HG03521 (cell line): ENCODE measurements around the gene KCNK5.

Experiments
- ATAC-seq: cut with Tn5 transposase; IDR thresholded peaks from one replicate; pipeline ENCODE4 v1.9.1; 2021; ENCODE audit warnings: mild to moderate bottlenecking, moderate library complexity; ENCODE audit not compliant: unreplicated experiment

Gene KCNK5

GRCh38 chr6:39243809-39244208, 14.5 kb upstream of the KCNK5 start:
- ATAC-seq = no peak

DNA sequence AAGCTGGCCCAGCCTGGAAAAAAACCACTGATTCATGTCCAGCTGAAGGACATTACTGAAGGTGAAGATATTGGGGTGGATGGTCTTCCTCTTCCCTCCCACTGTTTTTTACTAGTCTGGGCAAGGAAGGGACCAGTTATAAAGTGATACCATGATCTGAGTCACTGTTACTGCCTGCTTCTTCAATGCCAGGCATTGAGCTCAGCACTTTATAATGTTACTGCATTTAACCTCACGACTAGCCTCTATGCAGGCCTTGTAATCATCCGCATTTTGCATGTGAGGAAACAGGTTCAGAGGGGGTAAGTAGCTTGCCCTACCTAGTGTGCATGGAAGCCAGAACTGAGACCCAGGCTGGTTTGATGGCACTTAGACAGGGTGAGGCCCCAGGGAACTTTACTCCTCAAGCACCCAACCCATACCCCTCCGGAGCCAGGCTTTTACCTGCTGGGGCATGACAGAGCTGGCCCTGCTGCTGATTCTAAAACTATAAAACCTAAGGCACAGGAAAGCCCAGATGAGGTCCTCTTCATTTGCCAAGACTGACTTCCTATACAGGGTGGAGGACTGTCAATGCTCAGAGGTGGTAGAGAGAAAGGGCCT, 11.0 kb upstream of the KCNK5 start:
- no peak for ATAC-seq

- ATAC-seq = no peak
Measured at GRCh38 chr6:39239527-39240154, 10.4 kb upstream of the KCNK5 start.

DNA sequence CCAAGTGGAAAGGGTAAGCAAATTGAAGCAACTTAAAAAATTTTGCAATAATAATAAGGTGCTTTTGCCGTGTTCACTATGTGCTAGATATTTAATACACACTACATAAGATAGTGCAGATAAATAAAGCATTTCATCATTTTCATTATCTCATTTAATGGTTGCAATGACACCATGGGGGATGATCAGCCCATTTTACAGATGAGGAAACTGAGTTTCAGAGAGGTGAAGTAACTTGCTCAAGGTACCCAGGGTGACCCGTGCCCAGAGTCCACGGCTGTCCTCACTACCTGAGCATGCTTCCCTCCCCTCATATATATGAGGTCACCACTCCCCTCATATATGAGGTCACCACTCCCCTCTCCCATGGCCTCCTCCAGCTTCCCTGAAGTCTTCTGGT, 7.5 kb upstream of the KCNK5 start:
- no peak for ATAC-seq

GRCh38 chr6:39233333-39233732, 4.1 kb upstream of the KCNK5 start:
- no peak for ATAC-seq

GRCh38 chr6:39231521-39232243, 2.4 kb upstream of the KCNK5 start:
- ATAC-seq = no peak

GRCh38 chr6:39230654-39231035, 1.4 kb upstream of the KCNK5 start:
- ATAC-seq = no peak

GRCh38 chr6:39228111-39228971, 934 bp downstream of the KCNK5 start:
- no peak for ATAC-seq

DNA sequence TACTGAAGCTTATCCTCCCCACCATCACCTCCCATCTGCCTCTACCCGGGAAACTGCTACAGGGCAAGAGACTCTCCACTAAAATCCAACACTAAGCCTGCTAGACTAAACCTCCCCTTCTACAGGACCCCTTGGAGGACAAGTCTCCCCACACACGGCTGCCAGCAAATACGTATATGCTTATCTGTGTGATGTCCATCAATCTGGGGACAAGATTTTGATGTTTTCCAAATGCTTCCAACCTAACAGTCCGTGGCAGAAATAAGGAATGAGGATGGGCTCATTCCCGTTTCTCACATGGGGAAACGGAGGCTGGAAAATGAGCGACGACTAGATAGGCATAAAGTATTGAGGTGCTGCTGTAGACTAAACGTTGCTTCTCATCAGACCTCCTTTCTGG, 1.8 kb downstream of the KCNK5 start:
- no peak for ATAC-seq

DNA sequence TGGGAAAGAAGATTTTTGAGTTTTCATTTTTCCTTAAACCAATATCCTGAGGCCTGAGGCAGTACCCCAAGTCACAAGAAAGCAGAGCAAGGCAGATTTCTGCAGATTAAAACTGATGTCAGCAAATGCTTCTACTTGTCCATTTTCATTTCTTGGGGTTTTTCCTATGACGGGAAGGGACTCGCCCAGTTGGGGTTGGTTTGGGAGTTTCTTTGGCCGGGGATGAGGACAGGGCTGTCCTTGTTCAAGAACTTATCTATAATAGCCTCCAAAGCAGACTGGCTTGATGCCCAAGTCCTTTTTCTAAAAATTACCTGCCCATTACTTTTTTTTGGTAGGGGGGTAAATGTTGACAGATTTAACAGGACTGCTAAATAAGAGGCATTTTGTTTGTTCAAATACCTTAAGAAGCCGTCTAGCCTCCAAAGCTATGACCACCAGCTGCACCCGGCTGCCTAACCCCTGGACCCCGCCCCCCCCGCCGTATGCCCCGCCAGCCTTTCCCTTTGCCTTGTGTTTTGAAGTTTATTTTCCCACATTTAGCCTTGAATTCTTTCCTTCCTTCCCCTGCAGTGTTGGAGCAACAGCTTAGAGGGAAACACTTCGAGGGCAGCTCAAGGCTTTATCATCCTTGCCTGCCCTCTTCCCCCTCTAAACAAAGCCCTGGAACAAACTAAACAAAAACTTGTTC, 2.5 kb downstream of the KCNK5 start:
- no peak for ATAC-seq

DNA sequence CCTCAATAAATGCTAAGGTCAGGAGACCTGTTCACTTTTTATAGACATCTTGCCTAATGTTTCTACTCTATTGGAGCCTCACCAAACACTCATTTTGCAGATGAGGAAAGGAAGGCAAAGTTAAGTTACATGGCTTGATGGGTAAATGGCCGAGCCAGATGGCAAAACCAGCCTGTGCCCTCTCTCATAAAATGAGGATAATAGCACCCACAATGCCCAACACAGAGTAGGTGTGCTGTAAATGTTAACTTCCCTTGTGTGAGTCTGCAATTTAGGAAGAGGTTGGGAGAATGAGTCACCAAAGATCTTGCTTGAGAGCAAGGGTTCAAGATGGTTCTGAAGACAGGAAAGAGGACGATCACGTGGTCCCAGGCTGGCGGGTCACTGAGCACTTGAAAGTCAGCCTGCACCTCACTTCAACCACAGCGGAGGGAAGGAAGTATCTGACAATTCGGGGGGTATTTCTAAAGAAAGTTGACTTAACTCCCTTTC, 3.3 kb downstream of the KCNK5 start:
- no peak for ATAC-seq

- no peak for ATAC-seq
Measured at GRCh38 chr6:39225543-39225942, 3.7 kb downstream of the KCNK5 start.

- ATAC-seq = no peak
Measured at GRCh38 chr6:39224523-39225182, 4.6 kb downstream of the KCNK5 start.

DNA sequence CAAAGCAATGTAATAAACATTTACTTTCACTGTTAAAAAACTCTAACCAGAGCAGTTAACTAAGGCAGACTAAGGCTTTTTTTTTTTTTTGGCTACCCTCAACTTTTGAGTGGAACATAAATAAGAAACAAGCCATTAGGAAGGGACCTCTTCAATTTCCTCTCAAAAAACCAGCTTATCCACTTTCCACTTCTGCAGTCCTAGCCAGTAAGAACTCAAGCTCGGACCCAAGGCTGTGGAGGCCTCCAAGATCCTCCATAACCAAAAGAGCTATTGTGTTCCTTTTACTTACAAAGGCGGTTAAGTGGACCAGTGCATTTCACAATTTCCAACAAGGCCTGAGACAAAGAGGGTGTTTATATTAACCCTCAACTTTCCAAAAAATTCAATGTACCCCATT, 5.3 kb downstream of the KCNK5 start:
- no peak for ATAC-seq

- no peak for ATAC-seq
Measured at GRCh38 chr6:39223555-39223954, 5.7 kb downstream of the KCNK5 start.

DNA sequence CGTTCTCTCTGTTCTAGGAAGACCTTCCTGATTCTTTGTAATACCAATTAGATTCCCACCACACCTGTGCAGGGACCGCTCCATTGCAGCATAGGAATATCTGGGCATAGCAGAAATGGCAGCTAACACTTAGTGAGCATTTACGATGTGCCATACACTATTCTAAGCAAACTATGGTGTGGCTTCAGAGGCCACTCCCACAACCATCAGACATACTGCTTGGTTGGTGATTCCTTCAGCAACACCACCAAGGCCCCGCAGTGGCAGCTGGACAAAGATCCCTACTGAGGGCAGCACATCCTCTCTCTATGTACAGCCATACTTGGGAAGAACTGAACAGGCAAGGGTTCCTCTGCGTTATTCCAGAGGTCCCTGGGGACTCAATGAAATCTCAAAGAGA, 6.2 kb downstream of the KCNK5 start:
- ATAC-seq = no peak

- no peak for ATAC-seq
Measured at GRCh38 chr6:39221779-39222641, 7.3 kb downstream of the KCNK5 start.

GRCh38 chr6:39221115-39221514, 8.2 kb downstream of the KCNK5 start:
- ATAC-seq = no peak

- ATAC-seq = no peak
Measured at GRCh38 chr6:39218868-39219567, 10.3 kb downstream of the KCNK5 start.
